ENCODE results near the gene ZNF451.
"Not testable (repeated sequence)": the region's sequence is repeated elsewhere in the genome, so short reads cannot be mapped to it uniquely, and the experiment has no call there.

ZNF451 gene

DNA sequence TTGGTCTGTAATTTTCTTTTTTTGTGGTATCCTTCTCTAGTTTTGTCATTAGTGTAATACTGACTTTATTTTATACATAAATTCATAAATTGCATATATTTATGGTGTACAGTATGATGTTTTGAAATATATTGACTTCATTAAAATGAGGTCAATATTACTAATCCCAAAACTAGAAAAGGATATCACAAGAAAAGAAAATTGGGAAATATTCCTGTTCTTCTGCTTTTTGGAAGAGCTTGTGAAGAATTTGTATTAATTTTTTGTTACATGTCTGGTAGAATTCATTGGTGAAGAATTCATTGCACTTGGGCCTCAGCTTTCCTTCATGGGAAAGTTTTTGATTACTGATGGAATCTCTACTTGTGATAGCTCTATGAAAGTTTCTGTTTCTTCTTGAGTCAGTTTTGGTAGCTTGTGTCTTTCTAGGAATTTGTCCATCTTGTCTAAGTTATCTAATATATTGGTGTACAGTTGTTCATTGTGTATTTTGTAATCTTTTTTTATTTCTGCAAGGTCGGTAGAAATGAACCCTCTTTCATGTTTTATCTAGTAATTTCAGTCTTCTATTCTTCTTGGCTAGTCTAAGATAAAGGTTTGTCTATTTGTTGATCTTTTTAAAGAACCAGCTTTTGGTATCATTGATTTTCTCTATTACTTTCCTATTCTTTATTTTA, 11.3 kb upstream of the ZNF451 start:
- H3K4me3 ChIP-seq (replicated peaks in 1 of 2; ENCODE audit: low read depth in 2 of 2, low read length in 2 of 2) = no peak overlapping the region
- TF ChIP-seq, protein P1, sequence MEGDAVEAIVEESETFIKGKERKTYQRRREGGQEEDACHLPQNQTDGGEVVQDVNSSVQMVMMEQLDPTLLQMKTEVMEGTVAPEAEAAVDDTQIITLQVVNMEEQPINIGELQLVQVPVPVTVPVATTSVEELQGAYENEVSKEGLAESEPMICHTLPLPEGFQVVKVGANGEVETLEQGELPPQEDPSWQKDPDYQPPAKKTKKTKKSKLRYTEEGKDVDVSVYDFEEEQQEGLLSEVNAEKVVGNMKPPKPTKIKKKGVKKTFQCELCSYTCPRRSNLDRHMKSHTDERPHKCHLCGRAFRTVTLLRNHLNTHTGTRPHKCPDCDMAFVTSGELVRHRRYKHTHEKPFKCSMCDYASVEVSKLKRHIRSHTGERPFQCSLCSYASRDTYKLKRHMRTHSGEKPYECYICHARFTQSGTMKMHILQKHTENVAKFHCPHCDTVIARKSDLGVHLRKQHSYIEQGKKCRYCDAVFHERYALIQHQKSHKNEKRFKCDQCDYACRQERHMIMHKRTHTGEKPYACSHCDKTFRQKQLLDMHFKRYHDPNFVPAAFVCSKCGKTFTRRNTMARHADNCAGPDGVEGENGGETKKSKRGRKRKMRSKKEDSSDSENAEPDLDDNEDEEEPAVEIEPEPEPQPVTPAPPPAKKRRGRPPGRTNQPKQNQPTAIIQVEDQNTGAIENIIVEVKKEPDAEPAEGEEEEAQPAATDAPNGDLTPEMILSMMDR (IDR thresholded peaks at IDR 0.05; ENCODE audit: low read depth, low read length) = no peak
- no peak for DNase-seq (ENCODE audit: low read depth in 2 of 2)

DNA sequence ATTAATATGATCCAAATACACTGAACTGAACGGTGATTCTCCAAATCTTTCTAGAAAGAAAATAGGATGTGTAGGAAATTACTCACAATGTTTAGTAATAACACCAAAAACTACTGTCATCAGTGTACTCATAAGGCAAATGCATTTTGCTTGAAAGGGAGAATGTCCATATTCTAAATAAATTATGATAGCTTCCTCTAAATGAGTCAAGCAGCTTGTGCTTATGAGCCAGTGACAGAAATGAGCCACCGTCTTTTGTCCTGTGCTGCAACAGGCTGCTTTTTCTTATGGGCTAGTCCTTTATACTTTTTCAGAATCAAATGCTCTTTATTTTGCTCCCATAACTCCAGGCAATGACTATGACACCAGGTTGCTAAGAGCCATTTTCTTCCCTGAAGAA, 4.5 kb upstream of the ZNF451 start:
- H3K4me3 ChIP-seq (replicated peaks in 1 of 2; ENCODE audit: low read depth in 2 of 2, low read length in 2 of 2) = no peak overlapping the region
- TF ChIP-seq, protein P1 (IDR thresholded peaks at IDR 0.05; ENCODE audit: low read depth, low read length) = no peak
- peak in 1 of 2 donors; percentile 24 for DNase-seq (ENCODE audit: low read depth in 2 of 2)

DNA sequence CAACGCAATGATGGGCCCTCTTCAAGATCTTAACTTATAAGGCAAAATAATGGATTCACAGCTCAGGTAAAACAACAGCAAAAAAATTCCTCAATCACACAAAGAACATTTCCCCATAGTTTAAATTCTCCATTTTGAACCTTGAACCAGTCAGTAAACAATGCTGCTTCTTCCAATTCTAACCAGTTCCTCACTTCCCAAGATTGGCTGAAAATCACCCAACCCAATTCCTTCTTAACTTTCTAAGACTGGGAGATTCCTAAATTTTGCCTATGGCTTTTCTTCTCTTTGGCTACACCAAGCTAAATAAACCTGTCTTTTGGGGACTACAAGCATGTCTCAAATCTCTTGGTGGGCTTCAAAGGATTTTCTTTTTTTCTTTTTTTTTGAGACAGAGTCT, 3.1 kb upstream of the ZNF451 start:
- no peak for DNase-seq (ENCODE audit: low read depth in 2 of 2)
- TF ChIP-seq, protein P1 (IDR thresholded peaks at IDR 0.05; ENCODE audit: low read depth, low read length) = no peak
- no peak overlapping the region for H3K4me3 ChIP-seq (replicated peaks in 1 of 2; ENCODE audit: low read depth in 2 of 2, low read length in 2 of 2)

DNA sequence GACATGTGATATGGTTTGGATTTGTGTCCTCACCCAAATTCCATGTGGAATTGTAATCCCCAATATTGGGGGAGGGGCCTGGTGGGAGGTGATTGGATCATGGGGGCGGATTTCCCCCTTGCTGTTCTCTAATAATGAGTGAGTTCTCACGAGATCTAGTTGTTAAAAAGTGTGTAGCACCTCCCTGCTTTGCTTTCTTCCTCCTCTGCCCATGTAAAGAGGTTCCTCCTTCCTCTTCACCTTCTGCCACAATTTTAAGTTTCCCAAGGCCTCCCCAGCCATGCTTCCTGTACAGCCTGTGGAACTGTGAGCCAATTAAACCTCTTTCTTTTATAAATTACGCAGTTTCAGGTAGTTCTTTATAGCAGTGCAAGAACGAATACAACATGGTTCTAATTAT, 2.1 kb upstream of the ZNF451 start:
- TF ChIP-seq, protein P1 (IDR thresholded peaks at IDR 0.05; ENCODE audit: low read depth, low read length) = no peak
- no peak for DNase-seq (ENCODE audit: low read depth in 2 of 2)
- H3K4me3 ChIP-seq (replicated peaks in 1 of 2; ENCODE audit: low read depth in 2 of 2, low read length in 2 of 2) = no peak overlapping the region

DNA sequence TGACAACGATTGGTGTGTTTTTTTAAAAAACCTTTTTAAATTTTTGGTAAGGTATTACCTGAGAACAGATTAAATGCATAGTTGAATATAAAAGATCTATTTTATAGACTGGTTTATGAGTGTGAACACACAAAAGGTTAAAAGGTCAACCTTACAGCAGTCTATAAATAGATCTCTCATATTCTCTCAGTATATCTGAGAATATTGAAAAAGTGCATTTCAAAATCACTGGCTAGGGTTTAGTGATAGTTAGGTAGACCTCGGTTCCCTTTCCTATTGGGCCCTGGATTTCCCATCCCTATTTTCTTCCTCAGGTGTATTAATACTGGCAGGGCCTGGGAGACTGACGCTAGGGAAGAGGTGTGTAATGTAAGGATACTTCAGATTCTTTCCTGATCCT, 723 bp upstream of the ZNF451 start:
- DNase-seq (ENCODE audit: low read depth in 2 of 2) = no peak
- TF ChIP-seq, protein P1 (IDR thresholded peaks at IDR 0.05; ENCODE audit: low read depth, low read length) = no peak
- peak overlapping the region; percentile 52 to 67 for H3K4me3 ChIP-seq (replicated peaks in 1 of 2; ENCODE audit: low read depth in 2 of 2, low read length in 2 of 2)

DNA sequence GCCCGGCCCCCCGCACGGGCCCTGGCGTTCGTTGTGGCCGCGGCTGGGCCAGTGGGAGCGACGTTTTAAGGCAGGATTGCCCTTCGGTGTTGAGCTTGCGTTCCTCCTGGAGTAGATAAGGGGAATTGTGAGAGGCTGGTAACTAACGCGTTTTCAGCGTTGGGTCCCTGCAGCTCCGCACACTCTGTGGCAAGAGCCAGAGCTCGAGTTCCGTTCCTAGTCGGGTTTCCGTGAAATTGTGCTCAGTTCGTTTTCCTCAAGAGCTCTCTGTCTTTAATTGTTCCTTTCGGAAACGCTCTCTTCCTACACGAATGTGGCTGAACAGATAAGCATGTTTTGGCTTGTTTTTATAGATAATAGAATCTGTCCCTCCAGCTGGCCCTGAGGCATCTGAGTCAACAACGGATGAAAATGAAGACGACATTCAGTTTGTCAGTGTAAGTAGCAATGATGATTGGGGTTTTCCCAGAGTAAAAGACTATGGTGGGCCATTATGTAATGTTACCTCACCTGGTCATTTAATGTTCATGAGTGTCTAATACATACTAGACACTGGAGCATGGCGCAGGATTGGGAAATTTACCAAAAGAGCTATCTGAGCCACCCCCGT, 575 bp downstream of the ZNF451 start:
- H3K4me3 ChIP-seq (replicated peaks in 1 of 2; ENCODE audit: low read depth in 2 of 2, low read length in 2 of 2); DNase-seq (ENCODE audit: low read depth in 2 of 2): not testable (repeated sequence)

DNA sequence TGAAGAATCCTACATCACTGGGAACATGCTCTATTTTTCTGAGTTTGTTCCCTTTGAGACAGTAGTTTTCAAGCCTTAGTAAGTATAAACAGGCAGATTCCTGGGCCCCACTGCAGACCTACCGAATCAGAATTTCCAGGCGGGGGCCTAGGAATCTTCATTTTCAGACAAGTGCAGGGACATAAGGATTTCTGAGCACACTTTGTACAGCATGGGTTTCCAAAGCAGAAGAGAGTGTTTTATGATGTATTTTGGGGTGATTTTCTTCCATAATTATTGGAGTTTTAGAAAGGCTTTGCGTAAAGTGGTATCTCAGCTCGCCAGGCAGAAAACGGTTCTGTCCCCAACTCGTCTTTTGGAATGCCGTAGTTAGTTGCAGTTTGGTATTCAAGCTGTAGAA, 1.4 kb downstream of the ZNF451 start:
- not testable (repeated sequence) for DNase-seq (ENCODE audit: low read depth in 2 of 2)
- peak overlapping the region in 1 of 2 donors; percentile 37 for H3K4me3 ChIP-seq (replicated peaks in 1 of 2; ENCODE audit: low read depth in 2 of 2, low read length in 2 of 2)

DNA sequence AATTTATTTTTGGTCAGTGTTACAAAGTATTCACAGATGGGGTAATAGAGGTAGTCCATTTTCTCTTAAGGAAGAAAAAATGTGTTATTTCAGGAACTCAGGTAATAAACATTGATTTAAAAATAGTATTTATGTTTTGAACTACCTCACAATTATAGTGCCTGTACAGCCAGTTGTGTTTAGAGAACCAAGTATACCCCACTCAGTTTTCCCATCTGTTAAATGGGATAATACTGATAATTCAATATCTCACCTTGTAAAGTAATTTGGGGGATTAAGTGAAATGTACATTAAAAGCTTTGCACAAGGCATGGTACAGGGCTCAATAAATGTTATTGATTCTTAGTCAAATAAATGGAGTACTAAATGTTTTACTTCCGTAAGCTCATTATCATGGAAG, 4.7 kb downstream of the ZNF451 start:
- H3K4me3 ChIP-seq (replicated peaks in 1 of 2; ENCODE audit: low read depth in 2 of 2, low read length in 2 of 2) = no peak overlapping the region
- TF ChIP-seq, protein P1 (IDR thresholded peaks at IDR 0.05; ENCODE audit: low read depth, low read length) = no peak
- no peak for DNase-seq (ENCODE audit: low read depth in 2 of 2)
